G401 (cell line): ENCODE data around the gene NEK2. TPM values are rescaled to one million over a fixed set of nuclear protein-coding genes. Genes with fewer than 3 reads are reported as not detected.
A peak's percentile ranks its signal among the peaks of the same experiment; 100 is the strongest.
"Not testable (repeated sequence)": the region's sequence is repeated elsewhere in the genome, so short reads cannot be mapped to it uniquely, and the experiment has no call there.

Experiments
- DNase-seq: peaks from one replicate; pipeline ENCODE4 v3.0.0-alpha.2; 2015; ENCODE audit warnings: low spot score
- in situ Hi-C: cut with HindIII; loops from 2 replicates; pipeline ENCODE4 v1.10.0; 2016; ENCODE audit warnings: low sequenced_read_pairs, mixed read lengths
- total RNA-seq: library from RNA; depleted of rRNA; stranded (reverse); fragments of >200 nt; shearing (Covaris generic); gene quantifications from 2 replicates; pipeline ENCODE4 v1.2.3, GENCODE V29; 2014; rRNA removed

Gene NEK2
- total RNA-seq = 38.2 and 42.5 TPM in 2 replicates

DNA sequence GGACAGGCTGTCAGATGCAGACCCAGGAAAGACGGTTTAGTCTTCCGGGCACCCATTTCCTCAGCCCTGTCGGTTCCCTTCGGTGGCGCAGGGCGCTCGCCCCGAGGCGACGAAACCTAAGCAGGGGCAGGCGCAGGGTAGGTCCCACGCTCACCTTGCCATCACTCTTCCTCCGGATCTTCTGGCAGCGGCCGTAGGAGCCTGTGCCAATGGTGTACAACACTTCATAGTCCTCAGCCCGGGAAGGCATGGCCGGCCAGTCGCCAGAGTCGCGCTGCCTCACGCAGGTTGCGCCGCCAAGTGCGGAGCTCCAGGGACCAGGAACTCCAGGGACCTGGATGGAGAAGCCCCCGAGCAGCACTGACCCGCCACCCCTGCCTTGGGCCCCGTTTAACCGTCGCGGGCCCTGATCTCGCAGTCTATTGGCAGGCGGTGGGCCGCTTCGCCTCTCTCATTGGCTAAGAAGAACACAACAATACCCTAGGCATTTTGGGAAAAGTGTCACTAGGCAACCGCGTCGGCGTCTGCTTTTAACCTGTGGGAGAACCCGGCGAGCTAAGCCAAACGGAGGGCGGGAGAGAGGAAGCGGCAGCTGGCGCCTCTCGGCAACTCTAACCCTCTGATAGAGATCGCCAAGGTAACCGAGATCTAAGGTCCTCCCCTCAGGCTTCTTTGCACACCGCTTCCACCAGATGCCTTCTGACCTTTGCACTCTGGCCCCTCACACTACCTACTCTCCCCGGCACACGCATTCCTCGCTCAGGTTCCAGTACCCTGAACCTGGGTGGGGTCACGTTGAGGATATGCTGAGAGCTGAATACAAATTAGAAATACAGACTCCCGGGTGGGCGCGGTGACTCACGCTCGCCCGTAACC is at the start of gene NEK2:
TSS of gene NEK2 (minus strand) at position 392 of the 876 bp plus-strand sequence. CDS start at position 250, 142 bp downstream.
- in situ Hi-C loops = no loop called here

DNA sequence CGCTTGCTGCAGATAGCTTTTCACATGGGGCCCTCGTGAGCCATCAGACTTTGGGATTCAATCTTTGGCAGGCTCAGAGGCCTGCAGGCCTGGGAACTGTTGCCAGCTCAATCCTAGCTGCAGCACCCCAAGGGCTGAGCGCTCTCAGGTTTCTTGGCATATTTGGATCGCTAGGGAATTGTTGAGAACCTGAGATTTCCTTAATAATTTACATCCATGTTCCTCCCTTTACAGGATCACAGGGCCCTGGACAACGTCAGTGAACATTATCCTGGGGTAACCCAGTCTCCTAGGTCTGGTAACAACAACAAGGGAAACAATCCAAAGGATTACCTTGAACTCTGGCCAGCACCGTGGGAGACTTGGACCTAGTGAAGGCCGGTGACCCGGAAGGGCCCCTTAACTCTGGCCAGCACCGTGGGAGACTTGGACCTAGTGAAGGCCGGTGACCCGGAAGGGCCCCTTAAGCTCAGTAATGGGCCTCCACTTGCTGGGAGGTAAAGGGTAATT is 49.3 kb upstream of the NEK2 start:
- in situ Hi-C loops = no loop called here

More for the DNA sequence above, at the start of gene NEK2:
- DNase-seq = peak; percentile 91

DNA sequence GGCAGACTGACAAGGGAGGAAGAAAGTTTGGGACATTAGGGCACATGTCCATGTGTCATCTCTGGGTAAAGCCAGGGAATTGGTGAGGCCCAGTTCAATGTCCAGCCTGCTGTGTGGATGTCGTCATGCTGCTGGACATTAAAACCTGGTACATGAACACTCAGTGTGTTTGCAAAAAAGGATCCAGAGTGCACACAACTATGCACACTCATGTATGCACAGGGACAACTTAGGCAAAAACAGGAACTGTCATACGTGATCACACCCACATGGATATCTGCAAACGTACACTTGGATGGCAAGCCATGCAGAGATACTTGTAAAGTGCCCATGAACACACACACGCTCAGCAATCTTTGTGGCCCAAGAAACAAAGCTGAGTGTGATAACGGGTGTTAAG is 47.9 kb upstream of the NEK2 start:
- DNase-seq = no peak
- in situ Hi-C loops = no loop called here

More for the DNA sequence above, 49.3 kb upstream of the NEK2 start:
- no peak for DNase-seq

DNA sequence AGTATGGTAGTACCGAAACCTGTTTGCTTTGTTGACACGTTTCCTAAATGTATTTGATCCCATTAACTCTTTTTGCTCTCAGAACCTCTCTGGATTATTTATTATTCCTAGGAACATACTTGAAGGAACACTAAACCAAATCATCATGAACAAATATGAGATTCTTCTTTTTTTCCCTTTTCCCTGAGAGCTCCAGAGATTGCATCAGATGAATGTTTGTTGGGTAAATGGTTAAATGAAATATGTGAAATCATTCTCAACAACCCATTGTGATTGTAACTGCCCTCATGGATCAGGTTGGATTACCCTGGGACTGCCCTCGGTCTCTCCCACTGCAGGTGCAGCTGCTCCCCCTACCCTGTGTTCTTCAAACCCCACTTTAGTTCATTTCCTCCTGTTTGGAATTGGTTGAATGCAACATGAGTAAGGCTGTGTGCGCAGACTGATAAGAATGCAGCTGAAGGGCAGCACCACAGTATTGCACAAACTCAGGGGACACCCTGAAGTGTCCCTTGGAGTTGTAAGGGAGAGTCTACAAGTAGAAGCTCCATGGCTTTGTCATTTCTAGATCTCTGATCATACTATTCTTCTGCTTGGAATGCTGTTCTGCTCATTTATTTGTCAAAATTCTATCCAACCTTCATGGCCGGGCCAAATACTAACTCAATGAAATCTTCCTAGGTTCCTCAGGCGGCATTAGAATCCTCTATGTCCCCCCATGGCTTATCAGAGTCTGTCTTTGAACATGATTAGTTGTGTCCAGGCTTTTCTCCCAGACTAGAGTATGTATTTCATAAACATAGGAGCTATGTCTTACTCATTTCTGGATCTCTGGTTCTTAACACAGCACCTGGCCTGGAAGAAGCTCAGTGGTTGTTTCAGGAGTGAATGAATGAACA is 47.1 kb upstream of the NEK2 start:
- in situ Hi-C loops = no loop called here
- DNase-seq = no peak

DNA sequence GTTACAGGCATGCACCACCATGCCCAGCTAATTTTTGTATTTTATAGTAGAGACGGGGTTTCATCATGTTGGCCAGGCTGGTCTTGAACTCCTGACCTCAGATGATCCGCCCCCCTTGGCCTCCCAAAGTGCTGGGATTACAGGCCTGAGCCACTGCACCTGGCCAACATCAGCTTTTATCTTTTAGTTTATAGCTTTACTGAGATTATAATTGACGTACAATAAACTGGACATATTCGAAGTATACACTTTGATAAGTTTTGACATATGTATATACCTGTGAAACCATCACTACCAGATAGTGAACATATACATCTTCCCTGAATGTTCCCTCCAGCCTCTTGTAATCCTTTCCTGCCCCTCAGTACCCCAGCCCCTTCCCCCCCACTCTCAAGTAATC is 41.1 kb upstream of the NEK2 start:
- in situ Hi-C loops, DNase-seq: not testable (repeated sequence)

DNA sequence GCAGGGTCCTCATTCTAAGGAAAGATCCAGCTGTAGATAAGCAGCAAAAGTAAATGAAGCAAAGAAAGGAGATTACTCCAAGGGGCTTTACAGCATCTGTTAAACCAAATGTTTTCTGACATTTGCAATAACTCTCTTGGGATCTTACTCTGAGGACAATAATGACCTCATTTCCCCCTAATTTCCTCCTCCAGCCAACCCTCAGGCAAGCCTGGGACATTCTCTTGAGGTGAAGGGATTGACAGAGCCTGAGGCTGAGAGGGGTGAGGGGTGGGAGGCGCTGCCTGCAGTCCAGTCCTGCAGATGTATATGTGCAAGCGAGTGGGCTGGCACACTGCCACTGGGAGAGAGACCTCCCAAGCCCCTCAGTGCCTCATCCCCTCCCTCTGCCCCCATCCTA is 40.5 kb upstream of the NEK2 start:
- in situ Hi-C loops = no loop called here

DNA sequence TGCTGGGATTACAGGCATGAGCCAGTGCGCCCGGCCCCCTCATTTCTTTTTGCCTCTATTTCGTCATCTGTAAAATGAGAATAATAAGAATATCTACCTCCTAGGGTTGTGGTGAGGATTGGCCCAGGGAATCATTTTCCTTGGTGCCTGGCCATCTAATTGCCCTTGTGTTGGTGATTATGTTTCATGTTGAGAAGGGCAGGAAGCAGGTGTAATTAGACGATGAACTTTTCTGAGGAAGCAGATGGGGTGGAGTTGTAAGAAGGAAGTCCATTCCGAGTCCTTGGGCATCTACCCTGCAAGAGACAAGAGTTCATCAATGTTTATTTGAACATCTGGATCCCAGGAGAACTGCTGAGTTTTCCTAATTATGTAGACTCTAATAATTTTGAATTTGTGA is 38.7 kb upstream of the NEK2 start:
- DNase-seq = no peak
- in situ Hi-C loops = no loop called here

More for the DNA sequence above, 40.5 kb upstream of the NEK2 start:
- DNase-seq = no peak

DNA sequence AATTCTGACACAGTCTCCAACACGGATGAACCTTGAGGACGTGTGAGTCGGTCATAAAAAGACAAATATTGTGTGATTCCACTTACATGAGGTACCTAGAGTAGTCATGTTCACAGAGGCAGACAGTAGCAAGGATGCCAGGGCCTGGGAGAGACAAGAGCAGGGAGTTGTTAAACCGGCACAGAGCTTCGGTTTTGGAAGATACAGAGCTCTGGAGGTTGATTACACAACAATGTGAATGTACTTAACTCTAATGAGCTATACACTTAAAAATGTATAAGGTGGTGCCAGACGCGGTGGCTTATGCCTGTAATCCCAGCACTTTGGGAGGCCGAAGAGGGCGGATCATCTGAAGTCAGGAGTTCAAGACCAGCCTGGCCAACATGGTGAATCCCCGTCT is 37.8 kb upstream of the NEK2 start:
- DNase-seq = no peak
- in situ Hi-C loops = no loop called here

DNA sequence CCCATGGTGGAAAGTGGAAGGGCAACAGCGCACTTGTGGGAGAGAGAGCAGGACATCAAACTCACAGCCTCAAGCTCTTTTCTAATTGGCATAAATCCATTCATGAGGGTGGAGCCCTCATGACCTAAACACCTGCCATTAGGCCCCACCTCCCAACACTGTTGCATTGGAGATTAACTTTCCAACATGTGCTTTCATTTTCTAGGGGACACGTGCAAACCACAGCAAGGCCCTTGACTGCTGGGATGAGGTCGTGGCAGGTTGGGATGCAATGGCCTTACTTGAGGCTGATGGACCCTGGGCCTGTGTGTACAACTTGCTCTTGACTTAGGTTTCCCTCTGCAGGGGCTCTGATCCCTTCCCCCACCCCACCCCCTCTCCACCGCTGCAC is 35.9 kb upstream of the NEK2 start:
- no peak for DNase-seq
- in situ Hi-C loops = no loop called here

DNA sequence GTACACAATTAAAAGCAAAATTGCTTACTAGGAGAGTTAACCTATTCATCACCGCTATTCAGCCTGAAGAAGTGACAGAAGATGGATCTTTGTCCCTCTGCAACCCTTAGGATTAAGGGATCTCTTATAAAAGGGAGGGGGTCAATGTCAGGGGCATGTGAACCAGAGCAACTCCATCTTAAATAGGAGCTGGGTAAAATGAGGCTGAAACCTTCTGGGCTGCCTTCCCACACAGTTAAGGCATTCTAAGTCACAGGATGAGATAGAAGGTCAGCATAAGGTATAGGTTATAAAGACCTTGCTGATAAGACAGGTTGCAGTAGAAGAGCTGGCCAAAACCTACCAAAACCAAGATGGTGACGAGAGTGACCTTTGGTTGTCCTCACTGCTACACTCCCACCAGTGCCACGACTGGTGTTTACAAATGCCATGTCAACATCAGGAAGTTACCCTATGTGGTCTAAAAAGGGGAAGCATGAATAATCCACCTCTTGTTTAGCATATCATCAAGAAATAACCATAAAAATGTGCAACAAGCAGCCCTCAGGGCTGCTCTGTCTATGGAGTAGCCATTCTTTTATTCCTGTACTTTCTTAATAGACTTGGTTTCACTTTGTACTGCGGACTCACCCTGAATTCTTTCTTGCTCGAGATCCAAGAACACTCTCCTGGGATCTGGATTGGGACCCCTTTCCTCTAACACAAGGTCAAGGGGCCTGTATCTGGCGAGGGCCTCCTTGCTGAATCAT is 35.3 kb upstream of the NEK2 start:
- DNase-seq = no peak
- in situ Hi-C loops = no loop called here

DNA sequence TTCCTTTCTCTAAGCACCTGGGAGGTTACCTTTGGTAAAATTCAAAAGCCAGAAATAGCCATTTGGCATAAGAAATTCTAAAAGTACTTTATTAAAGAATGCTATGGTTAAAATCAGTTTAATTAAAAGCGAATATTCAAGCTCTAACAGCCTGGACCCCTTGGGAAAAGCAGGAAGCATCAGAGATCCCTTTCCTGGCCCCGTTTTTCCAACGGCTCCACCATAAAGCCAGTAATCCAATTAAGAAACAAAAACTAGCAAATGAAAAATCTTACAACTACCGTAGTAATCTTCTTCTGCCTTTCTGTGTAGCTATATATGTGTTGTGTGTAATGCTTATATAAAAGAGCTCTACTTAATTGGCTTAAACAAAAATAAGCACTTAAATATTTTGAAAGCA is 33.5 kb upstream of the NEK2 start:
- DNase-seq = no peak
- in situ Hi-C loops = no loop called here

DNA sequence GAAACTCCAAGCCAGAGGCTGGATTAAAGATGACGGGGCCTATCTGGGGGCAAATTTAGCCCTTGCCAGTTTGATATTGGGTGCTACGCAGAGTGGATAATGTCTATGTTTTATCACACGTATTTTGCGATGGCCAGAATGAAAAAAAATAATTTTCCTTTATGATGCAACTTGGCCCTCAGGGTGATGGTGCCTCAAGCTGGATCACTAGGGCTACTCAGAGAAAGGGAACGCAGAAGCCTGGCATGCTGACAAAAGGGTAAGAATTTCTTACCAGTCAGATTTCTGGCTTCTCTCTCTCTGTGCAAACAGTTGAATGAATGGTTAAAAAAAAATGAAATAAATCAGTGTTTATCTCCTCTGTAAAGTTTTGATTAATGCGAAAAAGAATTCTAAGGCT is 32.6 kb upstream of the NEK2 start:
- in situ Hi-C loops = no loop called here
- no peak for DNase-seq

DNA sequence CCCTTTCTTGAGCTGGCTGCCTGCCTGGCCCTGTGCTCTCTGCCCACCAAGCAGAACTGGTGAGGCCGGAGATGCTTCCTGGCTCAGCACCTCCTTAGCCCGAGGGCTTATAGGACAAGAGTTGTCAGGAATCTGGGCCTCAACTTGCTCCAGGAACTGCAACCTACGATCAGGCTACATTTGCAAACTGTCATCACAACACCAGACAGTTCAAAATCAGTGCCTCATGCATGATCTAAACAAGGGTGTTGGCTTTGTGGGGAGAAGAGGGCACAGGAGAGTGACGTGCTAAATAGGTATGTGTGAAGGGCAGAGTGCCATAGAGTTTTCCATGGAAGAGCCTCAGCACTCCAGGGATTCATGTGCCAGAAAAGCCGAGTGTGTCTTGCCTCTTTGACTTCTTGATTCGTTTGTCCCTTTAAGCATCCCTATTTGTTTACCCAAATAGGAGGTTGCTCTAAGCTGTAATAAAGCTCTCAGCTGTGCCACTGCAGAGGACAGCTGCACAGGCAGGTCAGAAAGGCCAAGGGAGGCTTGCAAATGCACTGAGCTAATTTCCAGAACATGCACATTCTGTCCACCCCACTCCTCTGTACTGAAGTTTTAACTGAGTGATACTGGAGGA is 30.2 kb upstream of the NEK2 start:
- no peak for DNase-seq
- in situ Hi-C loops = no loop called here

DNA sequence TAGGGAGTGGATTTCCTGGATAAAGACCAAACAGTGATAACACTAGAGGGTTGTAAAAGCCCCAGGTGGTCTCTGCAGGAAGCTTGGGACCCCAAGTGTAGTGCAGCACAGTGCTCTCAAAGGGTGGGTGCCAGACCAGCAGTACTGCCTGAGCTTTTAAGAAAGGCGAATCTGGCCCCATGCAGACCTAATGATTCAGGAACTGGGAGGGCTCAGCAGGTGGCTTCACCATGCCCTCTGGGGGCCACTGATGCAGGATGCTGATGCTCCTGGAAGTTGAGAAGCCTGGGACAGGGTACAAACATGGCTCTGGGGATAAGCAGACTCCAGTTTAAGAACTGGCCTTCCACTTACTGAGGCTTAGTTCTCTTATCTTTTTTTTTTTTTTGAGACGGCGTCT is 29.1 kb upstream of the NEK2 start:
- no peak for DNase-seq
- in situ Hi-C loops = no loop called here

DNA sequence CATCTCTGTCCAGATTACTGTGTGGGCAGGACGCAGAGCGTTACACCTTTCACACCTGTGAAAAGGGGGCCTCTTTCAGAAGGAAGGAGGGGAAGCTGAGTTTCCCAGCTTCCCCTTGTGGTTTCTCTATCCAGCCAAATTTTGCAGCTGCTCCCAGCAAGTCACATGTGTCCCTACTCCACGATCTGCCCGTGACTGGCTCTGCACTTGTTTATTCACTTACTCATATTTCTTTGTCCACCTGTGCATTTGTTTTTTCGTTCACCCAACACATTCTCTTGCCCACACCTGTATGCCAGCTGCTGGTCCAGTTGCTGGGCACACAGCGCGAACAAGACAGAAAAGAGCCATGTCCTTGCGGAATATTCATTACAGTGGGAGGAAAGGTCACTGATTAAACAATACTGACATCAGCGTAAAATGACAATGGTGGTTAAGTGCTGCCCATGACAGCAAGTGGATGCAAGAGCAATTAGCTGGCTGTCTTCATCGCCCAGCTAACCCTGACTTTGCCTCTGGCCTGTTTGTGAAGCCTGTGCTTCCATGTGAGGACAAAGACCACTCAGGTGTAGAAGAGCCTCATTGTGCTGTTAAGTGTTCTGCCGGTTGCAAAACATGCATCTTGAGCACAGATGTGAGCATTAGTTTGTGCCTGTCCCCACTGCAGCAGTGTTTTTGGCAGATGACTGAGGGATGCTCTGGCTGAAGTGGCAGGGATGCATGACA is 28.6 kb upstream of the NEK2 start:
- in situ Hi-C loops = no loop called here
- DNase-seq = no peak

DNA sequence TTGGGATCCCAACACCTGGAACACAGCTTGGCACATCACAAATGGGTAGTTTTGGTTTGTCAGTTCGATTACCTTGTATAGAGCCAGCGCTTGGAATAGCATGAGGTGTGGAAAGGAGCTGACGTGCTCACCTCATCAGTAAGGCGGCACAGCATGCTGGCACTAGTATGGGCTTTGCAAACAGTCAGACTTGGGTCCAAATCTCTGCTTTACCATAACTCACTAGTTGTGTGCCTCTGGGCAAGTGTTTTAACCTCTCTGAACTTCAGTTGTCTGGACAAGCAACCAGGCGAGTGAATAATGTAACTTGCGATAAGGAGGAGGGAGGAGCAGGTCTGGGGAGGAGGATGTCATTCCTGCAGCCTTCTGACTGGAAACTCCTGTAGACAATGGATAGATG is 26.3 kb upstream of the NEK2 start:
- in situ Hi-C loops = no loop called here
- DNase-seq = no peak

DNA sequence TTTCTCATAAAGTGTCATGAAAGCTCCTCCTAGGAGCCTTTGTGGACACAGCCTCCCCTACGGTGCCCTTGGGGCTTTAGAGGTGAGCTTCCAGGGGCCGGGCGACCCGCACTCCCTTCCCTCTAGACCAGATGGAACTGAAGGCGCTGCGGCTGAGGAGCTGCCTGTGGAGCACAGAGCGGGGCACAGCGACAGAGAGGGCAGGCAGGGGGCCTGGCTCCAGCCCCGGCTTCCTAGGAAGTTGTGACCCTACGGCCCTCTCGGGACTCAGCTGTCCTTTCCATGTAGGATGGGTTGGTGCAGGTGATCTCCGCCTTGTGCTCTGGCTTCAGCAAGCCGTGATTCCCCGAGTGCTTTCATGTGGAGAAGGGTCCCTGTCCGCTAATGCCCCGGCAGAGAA is 23.6 kb upstream of the NEK2 start:
- DNase-seq = no peak
- in situ Hi-C loops = no loop called here
